Thyroid gland (tissue), 4 donors: ENCODE results near the gene CDHR5. TPM values are rescaled to one million over a fixed set of nuclear protein-coding genes. Genes with fewer than 3 reads are reported as not detected.

Experiments used
- DNase-seq, 2 donors: peaks; one replicate each; pipeline ENCODE4 v3.0.0-alpha.2; 2019
- H3K27ac ChIP-seq, 3 donors: fragments of 200-600 bp; sonication (generic); 1 replicate in 2 of 3; 2 replicates in 1 of 3; pipeline ENCODE4 v1.5.1; 2016 to 2019; ENCODE audit warnings: mild to moderate bottlenecking in 1 of 3, moderate library complexity in 1 of 3
- H3K27me3 ChIP-seq: fragments of 200-600 bp; sonication (generic); one replicate; pipeline ENCODE4 v1.5.1; 2019
- H3K36me3 ChIP-seq, 2 donors: fragments of 200-600 bp; sonication (generic); one replicate each; pipeline ENCODE4 v1.5.1; 2016 to 2019
- H3K4me1 ChIP-seq, 2 donors: fragments of 200-600 bp; sonication (generic); one replicate each; pipeline ENCODE4 v1.5.1; 2017 to 2019
- H3K4me3 ChIP-seq, 3 donors: fragments of 200-600 bp; sonication (generic); replicated peaks in 1 of 3; 1 replicate in 2 of 3; 2 replicates in 1 of 3; pipeline ENCODE4 v1.5.1; 2016; ENCODE audit warnings: mild to moderate bottlenecking in 1 of 3
- H3K9me3 ChIP-seq: fragments of 200-600 bp; sonication (generic); one replicate; pipeline ENCODE4 v1.5.1; 2017
- POLR2A ChIP-seq, 2 donors: fragments of 450-650 bp; IDR thresholded peaks; one replicate each; pipeline ENCODE4 v1.6.1; 2017; ENCODE audit warnings: antibody characterized with exemption in 2 of 2, mild to moderate bottlenecking in 2 of 2, moderate library complexity in 1 of 2
- WGBS, 2 donors: methylation state at CpG; one replicate each; pipeline ENCODE4 v1.1.5; 2017; 5-methylcytosine and 5-hydroxymethylcytosine counted together
- intact Hi-C: fragments of 100-400 bp; cut with DNase I; formaldehyde crosslinking; loops from one replicate; pipeline ENCODE4 v1.15.1; 2023
- total RNA-seq, 4 donors: library from RNA; depleted of rRNA; stranded (reverse); fragments of >200 nt; gene quantifications; one replicate each; pipeline ENCODE4 v1.2.3, GENCODE V29; 2016
- TF ChIP-seq, protein P1 (sequence below), 6 experiments: fragments of 200-600 bp in 3 of 6; fragments of 450-650 bp in 3 of 6; sonication (generic) in 3 of 6; IDR thresholded peaks; one replicate each; pipeline ENCODE4 v1.5.1; 2016 to 2019; ENCODE audit warnings: antibody characterized with exemption in 6 of 6, mild to moderate bottlenecking in 2 of 6, inconsistent platforms in 1 of 6, moderate library complexity in 1 of 6

The CDHR5 gene
- total RNA-seq, 4 donors from 2014 or later: not detected

DNA sequence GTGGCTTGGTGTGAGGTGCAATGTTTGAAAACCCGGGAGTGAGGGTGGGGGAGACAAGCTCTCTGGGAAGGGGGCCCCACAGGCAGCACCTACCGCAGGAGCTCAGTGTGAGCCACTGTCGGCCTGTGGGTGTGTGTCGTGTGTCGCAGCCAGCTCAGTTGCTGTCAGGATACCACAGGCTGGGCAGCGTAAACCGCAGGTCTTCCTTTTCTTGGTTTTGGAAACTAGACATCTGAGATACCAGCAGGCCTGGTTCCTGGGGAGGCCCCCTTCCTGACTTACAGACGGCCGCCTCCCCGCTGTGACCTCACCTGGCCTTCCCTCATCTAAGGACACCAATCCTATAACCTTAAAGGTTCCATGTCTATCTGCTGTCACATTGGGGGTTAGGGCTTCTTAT, 28.4 kb downstream of the CDHR5 start:
- no peak for DNase-seq
- intact Hi-C loops: no loop called here

GRCh38 chr11:595400-595799, 29.4 kb downstream of the CDHR5 start:
- H3K36me3 ChIP-seq: peaks cover 66 to 78% of the 10 kb centered on the region in 2 donors
- WGBS, 2 donors: 93 to 96% methylated on average over 6 to 9 of the region's 10 CpGs

More for the DNA sequence above, 28.4 kb downstream of the CDHR5 start:
- H3K27me3 ChIP-seq: no peaks in the 10 kb centered on the region
- H3K4me1 ChIP-seq: no peaks in the 10 kb centered on the region
- 85 to 95% methylated on average over 9 of the region's 10 CpGs for WGBS, 2 donors
- no peaks in the 10 kb centered on the region for H3K9me3 ChIP-seq
- no peak overlapping the region for H3K4me3 ChIP-seq
- peaks cover 68 to 79% of the 10 kb centered on the region in 2 donors for H3K36me3 ChIP-seq
- no peak for TF ChIP-seq POLR2A (IDR thresholded peaks at IDR 0.05)
- TF ChIP-seq, protein P1, sequence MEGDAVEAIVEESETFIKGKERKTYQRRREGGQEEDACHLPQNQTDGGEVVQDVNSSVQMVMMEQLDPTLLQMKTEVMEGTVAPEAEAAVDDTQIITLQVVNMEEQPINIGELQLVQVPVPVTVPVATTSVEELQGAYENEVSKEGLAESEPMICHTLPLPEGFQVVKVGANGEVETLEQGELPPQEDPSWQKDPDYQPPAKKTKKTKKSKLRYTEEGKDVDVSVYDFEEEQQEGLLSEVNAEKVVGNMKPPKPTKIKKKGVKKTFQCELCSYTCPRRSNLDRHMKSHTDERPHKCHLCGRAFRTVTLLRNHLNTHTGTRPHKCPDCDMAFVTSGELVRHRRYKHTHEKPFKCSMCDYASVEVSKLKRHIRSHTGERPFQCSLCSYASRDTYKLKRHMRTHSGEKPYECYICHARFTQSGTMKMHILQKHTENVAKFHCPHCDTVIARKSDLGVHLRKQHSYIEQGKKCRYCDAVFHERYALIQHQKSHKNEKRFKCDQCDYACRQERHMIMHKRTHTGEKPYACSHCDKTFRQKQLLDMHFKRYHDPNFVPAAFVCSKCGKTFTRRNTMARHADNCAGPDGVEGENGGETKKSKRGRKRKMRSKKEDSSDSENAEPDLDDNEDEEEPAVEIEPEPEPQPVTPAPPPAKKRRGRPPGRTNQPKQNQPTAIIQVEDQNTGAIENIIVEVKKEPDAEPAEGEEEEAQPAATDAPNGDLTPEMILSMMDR (IDR thresholded peaks at IDR 0.05): no peak
- no peak overlapping the region for H3K27ac ChIP-seq

DNA sequence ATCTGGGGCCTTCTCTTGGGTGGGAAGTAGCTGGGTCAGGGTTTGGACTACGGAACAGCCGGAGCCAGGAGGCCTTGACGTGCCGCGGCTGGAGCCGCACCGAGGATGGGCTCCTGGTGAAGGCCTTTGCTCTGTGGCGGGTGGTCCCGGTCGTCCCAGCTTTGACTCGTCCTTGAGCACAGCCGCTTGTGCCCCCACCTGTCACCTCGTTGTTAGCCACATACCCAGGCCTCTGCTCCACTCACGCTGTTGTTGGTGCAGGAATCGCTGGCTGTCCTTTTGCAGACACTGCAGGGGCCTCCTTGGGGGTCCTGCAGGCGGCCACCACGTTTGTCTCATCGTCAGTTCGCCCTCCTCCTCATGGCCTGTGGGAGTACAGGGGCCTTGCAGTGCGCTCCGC, 31.4 kb downstream of the CDHR5 start:
- H3K4me1 ChIP-seq: no peaks in the 10 kb centered on the region
- no peak overlapping the region for H3K27ac ChIP-seq
- DNase-seq: no peak
- intact Hi-C loops: no loop called here
- H3K9me3 ChIP-seq: no peaks in the 10 kb centered on the region
- H3K36me3 ChIP-seq: peaks cover 53 to 71% of the 10 kb centered on the region in 2 donors
- WGBS, 2 donors: 95 to 96% methylated on average over 21 of the region's 21 CpGs
- TF ChIP-seq, protein P1 (IDR thresholded peaks at IDR 0.05): no peak
- no peak for TF ChIP-seq POLR2A (IDR thresholded peaks at IDR 0.05)
- no peak overlapping the region for H3K4me3 ChIP-seq
- H3K27me3 ChIP-seq: no peaks in the 10 kb centered on the region

More at GRCh38 chr11:595400-595799, 29.4 kb downstream of the CDHR5 start:
- TF ChIP-seq, protein P1 (IDR thresholded peaks at IDR 0.05): no peak
- TF ChIP-seq POLR2A (IDR thresholded peaks at IDR 0.05): no peak
- Histone ChIP-seq H3K27ac (no peak overlapping the region), H3K4me3 (no peak overlapping the region), H3K4me1 (no peaks in the 10 kb centered on the region), H3K27me3 (no peaks in the 10 kb centered on the region), H3K9me3 (no peaks in the 10 kb centered on the region)
- no peak for DNase-seq
- intact Hi-C loops: no loop called here

- H3K4me1 ChIP-seq: no peaks in the 10 kb centered on the region
- 96% methylated on average over 10 of the region's 10 CpGs for WGBS, 2 donors
- no peak for DNase-seq
- peaks cover 49 to 71% of the 10 kb centered on the region in 2 donors for H3K36me3 ChIP-seq
- H3K9me3 ChIP-seq: no peaks in the 10 kb centered on the region
- intact Hi-C loops: no loop called here
- H3K4me3 ChIP-seq: no peak overlapping the region
- TF ChIP-seq, protein P1 (IDR thresholded peaks at IDR 0.05): no peak
- no peak overlapping the region for H3K27ac ChIP-seq
- no peaks in the 10 kb centered on the region for H3K27me3 ChIP-seq
Observed at GRCh38 chr11:592918-593317, 31.8 kb downstream of the CDHR5 start.

DNA sequence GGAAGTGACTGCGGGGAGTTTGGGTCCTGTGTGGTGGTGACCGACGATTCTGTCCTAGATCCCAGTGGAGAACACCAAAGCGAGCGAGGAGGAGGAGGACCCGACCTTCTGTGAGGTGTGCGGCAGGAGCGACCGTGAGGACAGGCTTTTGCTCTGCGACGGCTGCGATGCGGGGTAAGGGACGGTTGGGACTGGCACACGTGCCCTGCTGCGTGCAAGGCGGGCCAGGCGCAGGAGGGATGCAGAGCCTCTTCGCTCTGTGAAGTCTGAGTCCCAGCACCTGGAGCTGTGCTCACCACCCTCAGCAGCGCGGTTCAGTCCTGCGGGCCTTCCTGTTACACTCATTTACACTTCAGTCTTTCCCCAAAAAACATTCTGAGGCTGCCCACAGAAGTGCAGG, 32.3 kb downstream of the CDHR5 start:
- intact Hi-C loops: no loop called here
- H3K27ac ChIP-seq: no peak overlapping the region
- no peak for TF ChIP-seq POLR2A (IDR thresholded peaks at IDR 0.05)
- TF ChIP-seq, protein P1 (IDR thresholded peaks at IDR 0.05): no peak
- H3K27me3 ChIP-seq: no peaks in the 10 kb centered on the region
- DNase-seq: no peak
- H3K9me3 ChIP-seq: no peaks in the 10 kb centered on the region
- H3K36me3 ChIP-seq: peaks cover 46 to 71% of the 10 kb centered on the region in 2 donors
- no peaks in the 10 kb centered on the region for H3K4me1 ChIP-seq
- H3K4me3 ChIP-seq: no peak overlapping the region
- 96 to 98% methylated on average over 22 of the region's 22 CpGs for WGBS, 2 donors
